Spinal cord (tissue), 10 donors: Measurements from ENCODE around the gene KIAA1549. TPM values are rescaled to one million over a fixed set of nuclear protein-coding genes. Genes with fewer than 3 reads are reported as not detected.
A peak's percentile ranks its signal among the peaks of the same experiment; 100 is the strongest.
"Not testable (repeated sequence)": the region's sequence is repeated elsewhere in the genome, so short reads cannot be mapped to it uniquely, and the experiment has no call there.

ENCODE experiments used
- DNase-seq, 6 donors: peaks; one replicate each; pipeline versions ENCODE4 v3.0.0 to v3.0.0-alpha.2; 2013 to 2015; ENCODE audit warnings: low spot score in 6 of 6, low read depth in 4 of 6
- H3K27ac ChIP-seq: one replicate; pipeline ENCODE4 v1.5.1; 2013; ENCODE audit warnings: low read depth, low read length, control low read depth
- H3K27me3 ChIP-seq: one replicate; pipeline ENCODE4 v1.6.1; 2013; ENCODE audit warnings: low read length; ENCODE audit not compliant: control insufficient read depth, insufficient read depth
- H3K36me3 ChIP-seq: one replicate; pipeline ENCODE4 v1.6.1; 2013; ENCODE audit warnings: low read length; ENCODE audit not compliant: control insufficient read depth, insufficient read depth
- H3K4me1 ChIP-seq: one replicate; pipeline ENCODE4 v1.6.1; 2013; ENCODE audit warnings: low read length; ENCODE audit not compliant: control insufficient read depth, insufficient read depth
- H3K4me3 ChIP-seq: one replicate; pipeline ENCODE4 v1.5.1; 2013; ENCODE audit warnings: low read depth, low read length, control low read depth
- H3K9me3 ChIP-seq: one replicate; pipeline ENCODE4 v1.6.1; 2013; ENCODE audit warnings: low read length; ENCODE audit not compliant: control insufficient read depth, insufficient read depth
- WGBS: methylation state at CpG from one replicate; pipeline ENCODE4 v1.1.5; 2013; ENCODE audit warnings: missing lambda C conversion rate; ENCODE audit not compliant: insufficient coverage; 5-methylcytosine and 5-hydroxymethylcytosine counted together
- long read RNA-seq, 4 donors: transcript quantifications; one replicate each; lab custom pipeline, GENCODE V29; 2026
- polyA plus RNA-seq, 2 donors: library from polyadenylated mRNA; unstranded; fragments of 120-200 nt; gene quantifications; one replicate each; pipeline ENCODE4 v1.2.1, GENCODE V29; 2013; ENCODE audit not compliant: insufficient read length in 2 of 2
- total RNA-seq, 2 donors: library from RNA; depleted of rRNA in 1 of 2; stranded (reverse); fragments of 120-200 nt in 1 of 2; fragments of >200 nt in 1 of 2; gene quantifications; one replicate each; pipeline versions ENCODE4 v1.2.3 to v1.2.4, GENCODE V29; 2013 to 2014
- donor health status: healthy.

Gene KIAA1549
- 10 to 100 TPM; 11.1 to 15.4 TPM for total RNA-seq
- polyA plus RNA-seq: 10 to 100 TPM; 22.6 to 27.8 TPM
- long read RNA-seq, donor 1, partial matches to known transcripts: 11 of 11 reads
- long read RNA-seq, donor 1, other reads (novel, unspliced or antisense): 0 of 11 reads
- long read RNA-seq, donor 2, partial matches to known transcripts: 6 of 6 reads
- long read RNA-seq, donor 2, other reads (novel, unspliced or antisense): 0 of 6 reads
- long read RNA-seq, donor 3: 0 reads
- long read RNA-seq, donor 4, partial matches to known transcripts: 6 of 6 reads
- long read RNA-seq, donor 4, other reads (novel, unspliced or antisense): 0 of 6 reads

GRCh38 chr7:138981332-138982203 is at the start of gene KIAA1549:
Gene KIAA1549 (minus strand): TSS chr7:138981389. CDS start chr7:138981269, 120 bp downstream.
- Histone ChIP-seq H3K36me3 (no peaks in the 10 kb centered on the region), H3K9me3 (no peaks in the 10 kb centered on the region), H3K4me1 (peaks cover 21% of the 10 kb centered on the region), H3K27ac (peak within 1 kb of the TSS; percentile 65), H3K27me3 (no peaks in the 10 kb centered on the region), H3K4me3 (peak within 1 kb of the TSS; percentile 81)
- peak in 2 of 6 donors; percentile 87 to 88 for DNase-seq
- WGBS: under 1% methylated on average over 105 of the region's 105 CpGs

- Histone ChIP-seq H3K9me3 (no peaks in the 10 kb centered on the region), H3K27ac (no peak overlapping the region), H3K36me3 (peaks cover 43% of the 10 kb centered on the region), H3K4me3 (no peak overlapping the region), H3K4me1 (peaks cover 4% of the 10 kb centered on the region), H3K27me3 (no peaks in the 10 kb centered on the region)
- DNase-seq: no peak
- 89% methylated on average over 2 of the region's 3 CpGs for WGBS
These were observed 48.2 kb upstream of the KIAA1549 start for GRCh38 chr7:139029353-139029752.

- no peak for DNase-seq
- WGBS: 82% methylated on average over 2 of the region's 6 CpGs
- Histone ChIP-seq H3K27ac (no peak overlapping the region), H3K9me3 (no peaks in the 10 kb centered on the region), H3K27me3 (no peaks in the 10 kb centered on the region), H3K4me3 (no peak overlapping the region), H3K36me3 (peaks cover 36% of the 10 kb centered on the region), H3K4me1 (no peaks in the 10 kb centered on the region)
These were observed 45.4 kb upstream of the KIAA1549 start for GRCh38 chr7:139026551-139026950.

DNA sequence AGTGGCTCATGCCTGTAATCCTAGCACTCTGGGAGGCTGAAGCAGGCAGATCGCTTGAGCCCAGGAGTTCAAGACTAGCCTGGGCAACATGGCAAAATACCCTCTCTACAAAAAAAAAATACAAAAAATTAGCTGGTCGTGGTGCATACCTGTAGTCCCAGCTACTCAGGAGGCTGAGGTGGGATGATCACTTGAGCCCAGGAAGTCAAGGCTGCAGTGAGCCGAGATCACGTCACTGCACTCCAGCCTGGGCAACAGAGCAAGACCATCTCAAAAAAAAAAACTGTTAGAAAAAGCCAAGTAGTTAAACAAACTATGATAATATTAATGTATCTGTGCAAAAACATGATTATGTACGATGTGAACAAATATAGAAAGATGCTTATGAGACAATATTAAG is 44.7 kb upstream of the KIAA1549 start:
- H3K27ac ChIP-seq, H3K4me3 ChIP-seq, H3K27me3 ChIP-seq, H3K9me3 ChIP-seq, H3K4me1 ChIP-seq, DNase-seq: not testable (repeated sequence)
- WGBS: 93% methylated on average over 2 of the region's 5 CpGs
- H3K36me3 ChIP-seq: peaks cover 29% of the 10 kb centered on the region

DNA sequence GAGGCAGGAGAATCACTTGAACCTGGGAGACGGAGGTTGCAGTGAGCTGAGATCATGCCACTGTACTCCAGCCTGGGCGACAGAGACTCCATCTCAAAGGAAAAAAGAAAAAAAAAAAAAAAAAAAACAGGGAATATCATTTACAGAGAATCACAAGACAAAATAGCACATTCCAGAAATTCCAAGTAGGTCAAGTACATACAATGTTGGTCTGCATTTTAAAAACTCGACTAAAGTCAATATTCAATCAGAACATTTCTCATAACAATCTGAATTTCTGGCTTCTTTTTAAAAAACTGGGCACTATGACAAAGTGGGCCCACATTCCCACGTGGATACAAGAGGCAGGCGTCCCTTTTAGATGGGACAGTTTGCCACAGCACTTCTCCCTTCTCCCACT is 41.9 kb upstream of the KIAA1549 start:
- no peaks in the 10 kb centered on the region for H3K9me3 ChIP-seq
- 93% methylated on average over 3 of the region's 5 CpGs for WGBS
- no peak for DNase-seq
- H3K36me3 ChIP-seq: peaks cover 16% of the 10 kb centered on the region
- no peak overlapping the region for H3K27ac ChIP-seq
- peaks cover 7% of the 10 kb centered on the region for H3K4me1 ChIP-seq
- H3K27me3 ChIP-seq: no peaks in the 10 kb centered on the region
- H3K4me3 ChIP-seq: no peak overlapping the region

DNA sequence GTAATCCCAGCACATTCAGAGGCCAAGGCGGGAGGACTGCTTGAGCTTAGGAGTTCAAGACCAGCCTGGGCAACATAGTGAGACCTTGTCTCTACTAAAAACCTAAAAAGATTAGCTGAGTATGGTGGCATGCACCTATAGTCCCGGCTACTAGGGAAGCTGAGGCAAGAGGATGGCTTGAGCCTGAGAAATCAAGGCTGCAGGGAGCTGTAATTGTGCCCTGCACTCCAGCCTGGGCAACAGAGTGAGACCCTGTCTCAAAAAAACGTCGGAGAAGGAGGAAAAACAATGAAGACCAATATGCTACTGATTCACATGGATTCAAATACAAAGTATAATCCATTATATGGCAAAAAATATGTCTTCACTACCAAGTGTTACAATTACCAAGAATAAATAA is 41.1 kb upstream of the KIAA1549 start:
- H3K4me3 ChIP-seq: no peak overlapping the region
- no peaks in the 10 kb centered on the region for H3K9me3 ChIP-seq
- H3K36me3 ChIP-seq: peaks cover 11% of the 10 kb centered on the region
- peaks cover 8% of the 10 kb centered on the region for H3K4me1 ChIP-seq
- DNase-seq: no peak
- H3K27me3 ChIP-seq: no peaks in the 10 kb centered on the region
- H3K27ac ChIP-seq: no peak overlapping the region
- WGBS: 100% methylated on average over 1 of the region's 4 CpGs

DNA sequence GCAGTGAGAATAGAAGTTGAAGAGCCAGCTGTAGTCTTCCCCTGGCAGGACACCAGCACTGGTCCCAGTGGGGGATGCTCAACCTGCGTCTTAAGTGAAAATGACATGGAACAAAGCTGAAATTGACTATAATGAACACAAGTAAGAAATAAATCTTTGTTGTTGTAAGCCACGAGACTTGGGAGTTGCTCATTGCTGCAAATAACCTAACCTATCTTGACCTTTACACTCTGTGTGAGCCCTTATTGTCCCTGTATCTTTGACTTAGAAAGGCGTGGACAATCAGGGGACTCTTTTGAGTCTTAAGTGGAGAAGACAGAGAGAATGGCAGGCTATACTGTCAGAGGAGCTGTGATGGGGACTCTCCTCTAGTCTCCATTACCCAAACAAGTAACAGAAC is 37.7 kb upstream of the KIAA1549 start:
- H3K9me3 ChIP-seq: no peaks in the 10 kb centered on the region
- peaks cover 2% of the 10 kb centered on the region for H3K36me3 ChIP-seq
- DNase-seq: no peak
- H3K27me3 ChIP-seq: no peaks in the 10 kb centered on the region
- WGBS: no CpG with 5 or more reads among the region's 3 CpGs
- peaks cover 8% of the 10 kb centered on the region for H3K4me1 ChIP-seq
- H3K4me3 ChIP-seq: no peak overlapping the region
- no peak overlapping the region for H3K27ac ChIP-seq

GRCh38 chr7:139016931-139017511 is 35.8 kb upstream of the KIAA1549 start:
- 24% methylated on average over 6 of the region's 7 CpGs for WGBS

DNA sequence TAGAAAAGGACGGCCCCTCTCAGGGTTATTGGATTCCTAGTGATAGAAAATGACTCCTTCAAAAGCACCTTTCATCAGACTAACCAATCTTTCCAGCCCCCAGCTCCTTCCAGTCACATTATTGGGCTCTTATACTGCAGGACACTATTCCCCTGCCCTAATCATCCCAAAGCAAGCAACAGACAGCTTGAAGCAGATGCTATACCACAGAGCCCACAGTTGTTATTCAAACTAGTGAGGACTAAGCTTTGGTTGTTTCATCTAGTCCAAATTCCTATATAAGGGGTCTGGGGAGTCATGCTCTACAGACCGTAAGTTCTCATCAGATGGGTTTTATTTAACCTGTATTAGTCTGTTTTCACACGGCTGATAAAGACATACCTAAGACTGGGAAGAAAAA is 30.2 kb upstream of the KIAA1549 start:
- DNase-seq: no peak
- Histone ChIP-seq H3K4me1 (no peaks in the 10 kb centered on the region), H3K9me3 (no peaks in the 10 kb centered on the region), H3K4me3 (no peak overlapping the region), H3K36me3 (no peaks in the 10 kb centered on the region), H3K27ac (no peak overlapping the region), H3K27me3 (no peaks in the 10 kb centered on the region)
- no CpG with 5 or more reads among the region's 3 CpGs for WGBS

More at GRCh38 chr7:139016931-139017511, 35.8 kb upstream of the KIAA1549 start:
- H3K27ac ChIP-seq: no peak overlapping the region
- H3K36me3 ChIP-seq: peaks cover 2% of the 10 kb centered on the region
- H3K9me3 ChIP-seq: no peaks in the 10 kb centered on the region
- H3K4me1 ChIP-seq: peaks cover 8% of the 10 kb centered on the region
- peak in 5 of 6 donors; percentile 51 to 96 (median 69) for DNase-seq
- H3K4me3 ChIP-seq: no peak overlapping the region
- H3K27me3 ChIP-seq: no peaks in the 10 kb centered on the region
